Fibroblast of mammary gland (primary cell): ENCODE results near the gene PARP14.
"Not testable (repeated sequence)": the region's sequence is repeated elsewhere in the genome, so short reads cannot be mapped to it uniquely, and the experiment has no call there.

ENCODE experiments used
- DNase-seq: peaks from one replicate; pipeline ENCODE4 v3.0.0-alpha.2; 2010; ENCODE audit warnings: low read depth
- H3K4me3 ChIP-seq: 2 replicates; pipeline ENCODE4 v1.5.1; 2011; ENCODE audit warnings: low read depth, mild to moderate bottlenecking, low read length, moderate library complexity; ENCODE audit not compliant: control insufficient read depth
- CTCF ChIP-seq: conservative IDR thresholded peaks from 2 replicates; pipeline ENCODE4 v1.5.1; 2011; ENCODE audit warnings: low read depth, low read length, inconsistent platforms; ENCODE audit not compliant: control insufficient read depth, insufficient read depth

The PARP14 gene

GRCh38 chr3:122679882-122680474 lies 661 bp upstream of the PARP14 start:
- DNase-seq: peak; percentile 12

GRCh38 chr3:122681284-122681973 lies 790 bp downstream of the PARP14 start:
- no peak for TF ChIP-seq CTCF
- H3K4me3 ChIP-seq: peak overlapping the region; percentile 86
- peak; percentile 11 for DNase-seq

More at GRCh38 chr3:122679882-122680474, 661 bp upstream of the PARP14 start:
- no peak for TF ChIP-seq CTCF
- peak overlapping the region; percentile 86 for H3K4me3 ChIP-seq

GRCh38 chr3:122681974-122682409 lies 1.4 kb downstream of the PARP14 start:
- peak overlapping the region; percentile 86 for H3K4me3 ChIP-seq
- no peak for DNase-seq
- no peak for TF ChIP-seq CTCF

- not testable (repeated sequence) for H3K4me3 ChIP-seq, DNase-seq
Measured at GRCh38 chr3:122682778-122683411, 2.3 kb downstream of the PARP14 start.

- no peak for TF ChIP-seq CTCF
- no peak for DNase-seq
- no peak overlapping the region for H3K4me3 ChIP-seq
Measured at GRCh38 chr3:122687298-122687697, 6.7 kb downstream of the PARP14 start.

- no peak for DNase-seq
- TF ChIP-seq CTCF: no peak
Measured at GRCh38 chr3:122688996-122689395, 8.4 kb downstream of the PARP14 start.

GRCh38 chr3:122689587-122689986 lies 8.9 kb downstream of the PARP14 start:
- H3K4me3 ChIP-seq: no peak overlapping the region
- peak; percentile 56 for DNase-seq
- TF ChIP-seq CTCF: no peak

More at GRCh38 chr3:122688996-122689395, 8.4 kb downstream of the PARP14 start:
- H3K4me3 ChIP-seq: no peak overlapping the region
